ENCODE data around the gene ABCB6.

ABCB6 gene

GRCh38 chr2:219197388-219197787 is 21.4 kb downstream of the ABCB6 start:
- ATAC-seq = no peak

GRCh38 chr2:219186754-219187456 is 31.9 kb downstream of the ABCB6 start:
- no peak; the same call in 2 of the 3 replicates for ATAC-seq
- TF ChIP-seq OSR1 (CRISPR knock-in tag; IDR thresholded peaks at IDR 0.05) (no peak), POU6F1 (CRISPR knock-in tag; IDR thresholded peaks at IDR 0.05; ENCODE audit: borderline replicate concordance, low read depth) (no peak), CSDC2 (CRISPR knock-in tag; IDR thresholded peaks at IDR 0.05) (no peak), GLIS3 (CRISPR knock-in tag; IDR thresholded peaks at IDR 0.05) (no peak), TSHZ2 (CRISPR knock-in tag; IDR thresholded peaks at IDR 0.05) (no peak), SNAI2 (CRISPR knock-in tag; IDR thresholded peaks at IDR 0.05) (no peak), ARNTL (CRISPR knock-in tag; IDR thresholded peaks at IDR 0.05; ENCODE audit: borderline replicate concordance, low read depth) (no peak), ISL1 (CRISPR knock-in tag; IDR thresholded peaks at IDR 0.05) (no peak), BACH2 (CRISPR knock-in tag; IDR thresholded peaks at IDR 0.05; ENCODE audit: borderline replicate concordance) (no peak), ZFP30 (CRISPR knock-in tag; IDR thresholded peaks at IDR 0.05) (no peak)

More at GRCh38 chr2:219197388-219197787, 21.4 kb downstream of the ABCB6 start:
- no peak for TF ChIP-seq RARB (CRISPR knock-in tag; IDR thresholded peaks at IDR 0.05)
- TF ChIP-seq CSDC2 (CRISPR knock-in tag; IDR thresholded peaks at IDR 0.05) = no peak
- TF ChIP-seq GLIS3 (CRISPR knock-in tag; IDR thresholded peaks at IDR 0.05) = no peak
- TF ChIP-seq ZNF70 (CRISPR knock-in tag; IDR thresholded peaks at IDR 0.05) = no peak
- TF ChIP-seq BACH2 (CRISPR knock-in tag; IDR thresholded peaks at IDR 0.05; ENCODE audit: borderline replicate concordance) = no peak
- no peak for TF ChIP-seq ZC3H10 (CRISPR knock-in tag; IDR thresholded peaks at IDR 0.05)
- no peak for TF ChIP-seq ISL1 (CRISPR knock-in tag; IDR thresholded peaks at IDR 0.05)
- no peak for TF ChIP-seq ZFP3 (CRISPR knock-in tag; IDR thresholded peaks at IDR 0.05)
- no peak for TF ChIP-seq TCF4 (CRISPR knock-in tag; IDR thresholded peaks at IDR 0.05; ENCODE audit: borderline replicate concordance)
- TF ChIP-seq ZNF8 (CRISPR knock-in tag; IDR thresholded peaks at IDR 0.05) = no peak
- no peak for TF ChIP-seq SNAI2 (CRISPR knock-in tag; IDR thresholded peaks at IDR 0.05)
- TF ChIP-seq ZFP30 (CRISPR knock-in tag; IDR thresholded peaks at IDR 0.05) = no peak
- no peak for TF ChIP-seq ESRRG (CRISPR knock-in tag; IDR thresholded peaks at IDR 0.05)
- no peak for TF ChIP-seq OSR1 (CRISPR knock-in tag; IDR thresholded peaks at IDR 0.05)
- no peak for TF ChIP-seq PATZ1 (CRISPR knock-in tag; IDR thresholded peaks at IDR 0.05; ENCODE audit: borderline replicate concordance)
- no peak for TF ChIP-seq CSRNP3 (CRISPR knock-in tag; IDR thresholded peaks at IDR 0.05)
- no peak for TF ChIP-seq ZNF565 (CRISPR knock-in tag; conservative IDR thresholded peaks at IDR 0.05; ENCODE audit: low read depth)
- no peak for TF ChIP-seq POU6F1 (CRISPR knock-in tag; IDR thresholded peaks at IDR 0.05; ENCODE audit: borderline replicate concordance, low read depth)
- no peak for TF ChIP-seq TSHZ2 (CRISPR knock-in tag; IDR thresholded peaks at IDR 0.05)
- TF ChIP-seq PPARA (CRISPR knock-in tag; IDR thresholded peaks at IDR 0.05; ENCODE audit: borderline replicate concordance) = no peak

All from SK-N-SH treated with all-trans-retinoic acid at 6 μM for 48 hours (cell line).